ENCODE data around the gene FNIP1. TPM values are rescaled to one million over a fixed set of nuclear protein-coding genes. Genes with fewer than 3 reads are reported as not detected.

Gene FNIP1
- polyA plus RNA-seq, 1 experiment, result 15.8 TPM

DNA sequence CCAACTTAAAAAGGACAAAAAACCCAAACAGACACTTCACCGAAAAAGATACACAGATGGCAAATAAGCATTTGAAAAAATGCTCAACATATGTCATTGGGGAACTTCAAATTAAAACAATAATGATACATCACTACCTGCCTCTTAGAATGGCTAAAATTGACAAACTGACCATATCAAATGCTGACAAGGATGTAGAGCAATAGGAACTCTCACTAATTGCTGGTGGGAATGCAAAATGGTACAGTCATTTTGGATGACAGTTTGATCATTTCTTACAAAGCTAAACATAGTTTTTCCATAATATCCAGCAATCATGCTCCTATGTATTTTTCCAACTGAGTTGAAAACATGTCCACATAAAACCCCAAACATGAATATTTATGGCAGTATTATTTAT is 102.9 kb downstream of the FNIP1 start:
- ChIA-PET POLR2A (no interaction called here), CTCF (no interaction called here)
- H3K27ac ChIP-seq (ENCODE audit: low read depth, low read length), result no peak overlapping the region
- no peak overlapping the region for H3K4me3 ChIP-seq (ENCODE audit: low read depth, low read length)
- DNase-seq (ENCODE audit: low read depth, low spot score), result no peak
- no peaks in the 10 kb centered on the region for H3K9me3 ChIP-seq (ENCODE audit: control insufficient read depth, insufficient read depth, low read length)
- no peaks in the 10 kb centered on the region for H3K27me3 ChIP-seq (ENCODE audit: control insufficient read depth, insufficient read depth, low read length)
- TF ChIP-seq, protein P1, sequence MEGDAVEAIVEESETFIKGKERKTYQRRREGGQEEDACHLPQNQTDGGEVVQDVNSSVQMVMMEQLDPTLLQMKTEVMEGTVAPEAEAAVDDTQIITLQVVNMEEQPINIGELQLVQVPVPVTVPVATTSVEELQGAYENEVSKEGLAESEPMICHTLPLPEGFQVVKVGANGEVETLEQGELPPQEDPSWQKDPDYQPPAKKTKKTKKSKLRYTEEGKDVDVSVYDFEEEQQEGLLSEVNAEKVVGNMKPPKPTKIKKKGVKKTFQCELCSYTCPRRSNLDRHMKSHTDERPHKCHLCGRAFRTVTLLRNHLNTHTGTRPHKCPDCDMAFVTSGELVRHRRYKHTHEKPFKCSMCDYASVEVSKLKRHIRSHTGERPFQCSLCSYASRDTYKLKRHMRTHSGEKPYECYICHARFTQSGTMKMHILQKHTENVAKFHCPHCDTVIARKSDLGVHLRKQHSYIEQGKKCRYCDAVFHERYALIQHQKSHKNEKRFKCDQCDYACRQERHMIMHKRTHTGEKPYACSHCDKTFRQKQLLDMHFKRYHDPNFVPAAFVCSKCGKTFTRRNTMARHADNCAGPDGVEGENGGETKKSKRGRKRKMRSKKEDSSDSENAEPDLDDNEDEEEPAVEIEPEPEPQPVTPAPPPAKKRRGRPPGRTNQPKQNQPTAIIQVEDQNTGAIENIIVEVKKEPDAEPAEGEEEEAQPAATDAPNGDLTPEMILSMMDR (IDR thresholded peaks at IDR 0.05; ENCODE audit: low read depth, low read length), result no peak

DNA sequence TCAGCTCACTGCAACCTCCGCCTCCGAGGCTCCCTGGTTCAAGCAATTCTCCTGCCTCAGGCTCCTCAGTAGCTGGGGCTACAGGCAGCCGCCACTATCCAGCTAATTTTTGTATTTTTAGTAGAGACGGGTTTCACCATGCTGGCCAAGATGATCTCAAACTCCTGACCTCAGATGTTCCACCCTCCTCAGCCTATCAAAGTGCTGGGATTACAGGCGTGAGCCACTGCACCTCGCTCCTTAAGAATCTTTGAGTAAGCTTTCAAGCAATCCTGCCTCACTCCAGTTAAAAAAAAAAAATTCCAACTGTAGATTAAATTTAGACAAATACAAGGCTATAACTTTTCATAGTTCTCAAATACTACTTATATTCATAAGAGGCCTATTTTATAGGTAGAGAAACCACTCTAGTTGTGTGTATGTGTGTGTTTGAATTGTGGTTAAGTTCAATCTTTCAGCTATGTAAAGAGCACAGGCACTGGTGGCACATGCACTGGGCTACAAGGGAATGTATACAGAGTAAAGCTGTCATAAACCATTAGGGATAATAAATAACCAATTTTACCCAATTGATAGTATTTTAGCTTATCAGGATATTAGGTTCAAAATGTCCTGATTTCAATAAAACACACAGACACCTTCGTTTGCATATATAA is 111.2 kb downstream of the FNIP1 start:
- CTCF ChIA-PET, result interaction anchor here (0.6 to 1.0 kb wide), 4 partner anchors 11 to 550 kb away, joined by 3 to 5 read pairs (median 4); no protein-coding TSS in a partner anchor
- H3K9me3 ChIP-seq (ENCODE audit: control insufficient read depth, insufficient read depth, low read length), result no peaks in the 10 kb centered on the region
- no peak for DNase-seq (ENCODE audit: low read depth, low spot score)
- H3K4me3 ChIP-seq (ENCODE audit: low read depth, low read length), result no peak overlapping the region
- no peak overlapping the region for H3K27ac ChIP-seq (ENCODE audit: low read depth, low read length)
- POLR2A ChIA-PET, result interaction anchor here (0.6 to 0.9 kb wide), 2 partner anchors 13 to 14 kb away, joined by 3 to 6 read pairs; no protein-coding TSS in a partner anchor
- no peaks in the 10 kb centered on the region for H3K27me3 ChIP-seq (ENCODE audit: control insufficient read depth, insufficient read depth, low read length)
- TF ChIP-seq, protein P1 (IDR thresholded peaks at IDR 0.05; ENCODE audit: low read depth, low read length), result no peak

DNA sequence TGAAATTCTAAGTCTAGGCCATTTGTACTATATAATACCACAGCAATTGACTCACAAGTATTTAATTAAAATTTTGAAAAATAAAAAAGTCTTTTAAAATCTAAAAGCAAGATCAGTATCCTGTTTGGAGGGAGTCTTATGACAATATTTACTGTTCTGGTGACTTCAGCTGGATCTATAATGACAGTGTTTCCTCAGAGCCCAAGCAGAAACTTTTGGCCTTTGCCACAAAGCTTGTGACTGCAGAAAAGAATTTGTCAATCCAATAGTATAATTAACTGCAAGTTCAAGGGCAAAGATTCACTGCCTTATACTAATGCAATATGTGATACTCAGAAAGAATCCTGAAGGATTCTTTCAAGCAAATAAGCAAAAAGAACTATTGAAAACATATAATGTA is 112.2 kb downstream of the FNIP1 start:
- CTCF ChIA-PET, result no interaction called here

DNA sequence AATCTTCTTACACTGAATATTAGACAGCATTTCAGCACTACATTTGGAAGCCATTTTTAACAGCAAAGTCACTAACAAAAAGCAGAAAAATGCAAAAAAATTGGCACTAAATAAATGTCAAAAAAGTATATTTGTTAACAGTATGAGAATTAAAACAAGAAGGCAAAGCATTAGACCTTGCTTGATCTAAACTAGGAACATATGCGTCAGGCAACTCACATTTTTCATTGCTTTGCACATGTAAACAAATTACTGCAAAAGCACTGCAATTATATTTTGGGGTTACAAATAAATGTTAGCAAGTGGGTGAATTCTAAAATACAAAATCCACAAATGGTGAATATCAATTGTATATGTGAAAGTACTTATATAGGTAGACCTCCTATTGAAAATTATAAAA is 112.8 kb downstream of the FNIP1 start:
- no peak overlapping the region for H3K27ac ChIP-seq (ENCODE audit: low read depth, low read length)
- H3K9me3 ChIP-seq (ENCODE audit: control insufficient read depth, insufficient read depth, low read length), result no peaks in the 10 kb centered on the region
- POLR2A ChIA-PET, result interaction anchor here (1.1 kb wide), 1 partner anchor 13 kb away, joined by 3 read pairs; no protein-coding TSS in a partner anchor
- CTCF ChIA-PET, result no interaction called here
- no peaks in the 10 kb centered on the region for H3K27me3 ChIP-seq (ENCODE audit: control insufficient read depth, insufficient read depth, low read length)
- TF ChIP-seq, protein P1 (IDR thresholded peaks at IDR 0.05; ENCODE audit: low read depth, low read length), result no peak
- no peak overlapping the region for H3K4me3 ChIP-seq (ENCODE audit: low read depth, low read length)
- no peak for DNase-seq (ENCODE audit: low read depth, low spot score)

More for the DNA sequence above, 112.2 kb downstream of the FNIP1 start:
- no peaks in the 10 kb centered on the region for H3K9me3 ChIP-seq (ENCODE audit: control insufficient read depth, insufficient read depth, low read length)
- no peaks in the 10 kb centered on the region for H3K27me3 ChIP-seq (ENCODE audit: control insufficient read depth, insufficient read depth, low read length)
- no peak for DNase-seq (ENCODE audit: low read depth, low spot score)
- H3K4me3 ChIP-seq (ENCODE audit: low read depth, low read length), result no peak overlapping the region
- H3K27ac ChIP-seq (ENCODE audit: low read depth, low read length), result no peak overlapping the region
- POLR2A ChIA-PET, result interaction anchor here (1.1 kb wide), 1 partner anchor 13 kb away, joined by 3 read pairs; no protein-coding TSS in a partner anchor
- TF ChIP-seq, protein P1 (IDR thresholded peaks at IDR 0.05; ENCODE audit: low read depth, low read length), result no peak

DNA sequence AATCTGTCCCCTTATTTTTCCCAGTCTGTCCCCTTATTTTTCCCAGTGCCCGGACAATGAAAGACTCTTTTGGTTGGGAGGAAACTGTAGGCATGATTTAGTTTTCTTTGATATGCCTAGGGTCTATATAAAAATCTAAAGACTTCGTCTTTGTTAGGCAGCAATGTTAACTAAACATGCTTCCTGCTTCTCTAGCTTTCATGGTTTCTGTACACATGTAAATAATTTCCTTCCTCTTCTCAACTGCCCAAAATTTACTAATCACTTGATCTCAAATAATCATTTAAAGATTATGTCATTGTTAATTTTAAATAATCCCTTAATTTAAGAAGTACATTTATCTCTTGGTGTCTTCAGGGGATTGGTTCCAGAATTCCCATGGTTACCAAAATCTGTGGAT is 114.0 kb downstream of the FNIP1 start:
- POLR2A ChIA-PET, result interaction anchor here (0.6 kb wide), 1 partner anchor 819 kb away, joined by 3 read pairs; no protein-coding TSS in a partner anchor
- Histone ChIP-seq H3K9me3 (ENCODE audit: control insufficient read depth, insufficient read depth, low read length) (no peaks in the 10 kb centered on the region), H3K27ac (ENCODE audit: low read depth, low read length) (no peak overlapping the region), H3K27me3 (ENCODE audit: control insufficient read depth, insufficient read depth, low read length) (no peaks in the 10 kb centered on the region), H3K4me3 (ENCODE audit: low read depth, low read length) (no peak overlapping the region)
- DNase-seq (ENCODE audit: low read depth, low spot score), result no peak
- CTCF ChIA-PET, result no interaction called here
- TF ChIP-seq, protein P1 (IDR thresholded peaks at IDR 0.05; ENCODE audit: low read depth, low read length), result no peak

All from AG04450 (cell line).